NCI-H82 treated with DMSO at 0.1 percent for 48 hours (cell line): Measurements from ENCODE around the gene HOXC6.

ENCODE experiments used
- DNase-seq: peaks from one replicate; lab custom pipeline; 2025; ENCODE audit not compliant: unreplicated experiment; lab: John Stamatoyannopoulos, UW

Gene HOXC6

GRCh38 chr12:54001283-54002187 is 26.7 kb upstream of the HOXC6 start:
- no peak for DNase-seq

- DNase-seq, result no peak
Observed at GRCh38 chr12:54002278-54002914, 25.8 kb upstream of the HOXC6 start.

- no peak for DNase-seq
Observed at GRCh38 chr12:54002915-54003389, 25.3 kb upstream of the HOXC6 start.

- DNase-seq, result no peak
Observed at GRCh38 chr12:54003625-54004024, 24.6 kb upstream of the HOXC6 start.

- no peak for DNase-seq
Observed at GRCh38 chr12:54004063-54004840, 24.0 kb upstream of the HOXC6 start.

GRCh38 chr12:54004841-54005530 is 23.3 kb upstream of the HOXC6 start:
- DNase-seq, result no peak

GRCh38 chr12:54005531-54005852 is 22.7 kb upstream of the HOXC6 start:
- DNase-seq, result no peak

- peak; percentile 59 for DNase-seq
Observed at GRCh38 chr12:54005853-54006558, 22.2 kb upstream of the HOXC6 start.

- no peak for DNase-seq
Observed at GRCh38 chr12:54006559-54007220, 21.6 kb upstream of the HOXC6 start.

- DNase-seq, result no peak
Observed at GRCh38 chr12:54007538-54008259, 20.5 kb upstream of the HOXC6 start.

GRCh38 chr12:54008260-54008552 is 20.0 kb upstream of the HOXC6 start:
- DNase-seq, result no peak

GRCh38 chr12:54009171-54010052 is 18.8 kb upstream of the HOXC6 start:
- DNase-seq, result no peak

- no peak for DNase-seq
Observed at GRCh38 chr12:54010053-54010971, 17.9 kb upstream of the HOXC6 start.

GRCh38 chr12:54010972-54011664 is 17.1 kb upstream of the HOXC6 start:
- no peak for DNase-seq

GRCh38 chr12:54011665-54012532 is 16.3 kb upstream of the HOXC6 start:
- no peak for DNase-seq
